Prostate gland (tissue), 2 donors: ENCODE measurements around the gene S100A11.

Experiments
- CTCF ChIP-seq, 4 experiments: fragments of 200-600 bp in 2 of 4; fragments of 450-650 bp in 2 of 4; sonication (generic) in 2 of 4; IDR thresholded peaks; 1 replicate in 3 of 4; 2 replicates in 1 of 4; pipeline ENCODE4 v1.5.1; 2016 to 2019; ENCODE audit warnings: antibody characterized with exemption in 4 of 4, mild to moderate bottlenecking in 2 of 4, moderate library complexity in 2 of 4
- POLR2A ChIP-seq: fragments of 450-650 bp; IDR thresholded peaks from one replicate; pipeline ENCODE4 v1.6.1; 2016; ENCODE audit warnings: antibody characterized with exemption, mild to moderate bottlenecking
- POLR2AphosphoS5 ChIP-seq: sonication (generic); formaldehyde crosslinking; IDR thresholded peaks from one replicate; pipeline ENCODE4 v1.6.1; 2017; ENCODE audit warnings: antibody characterized with exemption

GRCh38 chr1:152067929-152068328, 31.1 kb upstream of the S100A11 start:
- TF ChIP-seq CTCF (IDR thresholded peaks at IDR 0.05): no peak
- no peak for TF ChIP-seq POLR2A
- no peak for TF ChIP-seq POLR2AphosphoS5
